ENCODE results near the gene DPM1. TPM values are rescaled to one million over a fixed set of nuclear protein-coding genes. Genes with fewer than 3 reads are reported as not detected.

Gene DPM1
- polyA plus RNA-seq, 1 donor from 2014 or later, result 137 TPM

GRCh38 chr20:50900261-50900660, 58.1 kb downstream of the DPM1 start:
- Histone ChIP-seq H3K27me3 (ENCODE audit: insufficient read depth, low read depth, low read length) (no peaks in the 10 kb centered on the region), H3K36me3 (ENCODE audit: insufficient read depth, low read length) (peaks cover 14% of the 10 kb centered on the region), H3K4me3 (ENCODE audit: low read length) (no peak overlapping the region), H3K27ac (ENCODE audit: low read length) (no peak overlapping the region), H3F3A (ENCODE audit: insufficient read depth, low read length, poor library complexity, severe bottlenecking) (no peaks in the 10 kb centered on the region), H3K9me3 (ENCODE audit: low read length) (no peaks in the 10 kb centered on the region), H2AFZ (ENCODE audit: low read depth, low read length) (no peak overlapping the region), H3K9me2 (ENCODE audit: insufficient read depth, low read length) (no peaks in the 10 kb centered on the region), H3K79me2 (replicated peaks; ENCODE audit: insufficient read depth, low read length) (peaks cover 73% of the 10 kb centered on the region), H3K4me2 (ENCODE audit: low read length) (no peak overlapping the region), H3K9ac (ENCODE audit: low read length) (no peak overlapping the region), H4K20me1 (ENCODE audit: insufficient read depth) (peaks cover 44% of the 10 kb centered on the region)
- no peak for TF ChIP-seq MXI1 (conservative IDR thresholded peaks at IDR 0.05; ENCODE audit: poor library complexity, severe bottlenecking)
- TF ChIP-seq TAF1 (IDR thresholded peaks at IDR 0.05; ENCODE audit: low read depth), result no peak
- no peak for TF ChIP-seq EZH2 (IDR thresholded peaks at IDR 0.05; ENCODE audit: borderline replicate concordance, insufficient read depth, low read length, poor library complexity, severe bottlenecking)
- no peak for TF ChIP-seq SMC3 (conservative IDR thresholded peaks at IDR 0.05; ENCODE audit: poor library complexity)
- TF ChIP-seq REST (IDR thresholded peaks at IDR 0.05; ENCODE audit: borderline replicate concordance), result no peak
- TF ChIP-seq CTCF (IDR thresholded peaks at IDR 0.05; ENCODE audit: poor library complexity, severe bottlenecking), result no peak
- no peak for TF ChIP-seq EP300 (conservative IDR thresholded peaks at IDR 0.05; ENCODE audit: poor library complexity, severe bottlenecking)
- no peak for TF ChIP-seq POLR2AphosphoS5 (IDR thresholded peaks at IDR 0.05)
- TF ChIP-seq RAD21 (conservative IDR thresholded peaks at IDR 0.05), result no peak

- H3F3A ChIP-seq (ENCODE audit: insufficient read depth, low read length, poor library complexity, severe bottlenecking), result no peaks in the 10 kb centered on the region
- no peak overlapping the region for H3K27ac ChIP-seq (ENCODE audit: low read length)
- no peak overlapping the region for H3K9ac ChIP-seq (ENCODE audit: low read length)
- no peaks in the 10 kb centered on the region for H3K9me3 ChIP-seq (ENCODE audit: low read length)
- H3K27me3 ChIP-seq (ENCODE audit: insufficient read depth, low read depth, low read length), result no peaks in the 10 kb centered on the region
- H3K4me2 ChIP-seq (ENCODE audit: low read length), result no peak overlapping the region
- no peak overlapping the region for H3K4me3 ChIP-seq (ENCODE audit: low read length)
- H3K79me2 ChIP-seq (replicated peaks; ENCODE audit: insufficient read depth, low read length), result peaks cover 57% of the 10 kb centered on the region
- peaks cover 14% of the 10 kb centered on the region for H3K36me3 ChIP-seq (ENCODE audit: insufficient read depth, low read length)
- no peak overlapping the region for H2AFZ ChIP-seq (ENCODE audit: low read depth, low read length)
- H3K9me2 ChIP-seq (ENCODE audit: insufficient read depth, low read length), result no peaks in the 10 kb centered on the region
- no peak for TF ChIP-seq RAD21 (conservative IDR thresholded peaks at IDR 0.05)
- TF ChIP-seq CTCF (IDR thresholded peaks at IDR 0.05; ENCODE audit: poor library complexity, severe bottlenecking), result no peak
- peaks cover 27% of the 10 kb centered on the region for H4K20me1 ChIP-seq (ENCODE audit: insufficient read depth)
These were observed 59.9 kb downstream of the DPM1 start for GRCh38 chr20:50898475-50898874.
